Activated B cell treated with CpG ODN at 0.5 μM for 24 hours (primary cell): ENCODE results near the gene RBM20. TPM values are rescaled to one million over a fixed set of nuclear protein-coding genes. Genes with fewer than 3 reads are reported as not detected.

ENCODE experiments used
- ATAC-seq: fragments of 200-7000 bp; cut with Tn5 transposase; one replicate; pipeline ENCODE4 v1.10.0; 2021; ENCODE audit warnings: low read depth, mild to moderate bottlenecking, moderate library complexity
- CTCF ChIA-PET: fragments of 350-600 bp; sonication (Branson Sonifier 250); formaldehyde crosslinking; loops from one replicate; lab custom pipeline; 2021; ENCODE audit warnings: antibody characterized with exemption; lab: Charles Lee
- POLR2A ChIA-PET: fragments of 350-600 bp; sonication (Branson Sonifier 250); formaldehyde crosslinking; loops from one replicate; lab custom pipeline; 2021; ENCODE audit warnings: antibody characterized with exemption; lab: Charles Lee
- DNase-seq: peaks from one replicate; pipeline ENCODE4 v3.0.0; 2022
- H3K27ac Mint-ChIP-seq: one replicate; pipeline ENCODE4 v1.8.0; 2020; ENCODE audit warnings: mixed read lengths
- H3K27me3 Mint-ChIP-seq: one replicate; pipeline ENCODE4 v1.8.0; 2021; ENCODE audit warnings: mixed read lengths
- H3K36me3 Mint-ChIP-seq: one replicate; pipeline ENCODE4 v1.8.0; 2021; ENCODE audit warnings: low read depth, mixed read lengths
- H3K4me1 Mint-ChIP-seq: one replicate; pipeline ENCODE4 v1.8.0; 2021; ENCODE audit warnings: mixed read lengths
- H3K4me3 Mint-ChIP-seq: one replicate; pipeline ENCODE4 v1.8.0; 2020; ENCODE audit warnings: mild to moderate bottlenecking, mixed read lengths
- H3K9me3 Mint-ChIP-seq: one replicate; pipeline ENCODE4 v1.8.0; 2020; ENCODE audit warnings: mixed read lengths
- intact Hi-C: fragments of 100-400 bp; cut with micrococcal nuclease; formaldehyde crosslinking; loops from one replicate; pipeline ENCODE4 v1.15.1; 2024
- total RNA-seq: library from RNA; stranded (reverse); gene quantifications from 2 replicates; pipeline ENCODE4 v1.2.3, GENCODE V29; 2022
- TF ChIP-seq, protein P1 (sequence below): fragments of 200-600 bp; IDR thresholded peaks from one replicate; pipeline ENCODE4 v1.8.0; 2022; ENCODE audit warnings: antibody characterized with exemption, mild to moderate bottlenecking

RBM20 gene
- total RNA-seq, 1 donor from 2014 or later: 0.02 TPM

GRCh38 chr10:110687400-110687799 lies 43.3 kb downstream of the RBM20 start:
- ChIA-PET CTCF (no interaction called here), POLR2A (no interaction called here)
- DNase-seq: no peak
- Mint-ChIP-seq H3K9me3 (no peaks in the 10 kb centered on the region), H3K36me3 (no peaks in the 10 kb centered on the region), H3K4me3 (no peak overlapping the region), H3K27ac (no peak overlapping the region), H3K27me3 (peaks cover 22% of the 10 kb centered on the region), H3K4me1 (no peaks in the 10 kb centered on the region)
- no peak for ATAC-seq
- TF ChIP-seq, protein P1, sequence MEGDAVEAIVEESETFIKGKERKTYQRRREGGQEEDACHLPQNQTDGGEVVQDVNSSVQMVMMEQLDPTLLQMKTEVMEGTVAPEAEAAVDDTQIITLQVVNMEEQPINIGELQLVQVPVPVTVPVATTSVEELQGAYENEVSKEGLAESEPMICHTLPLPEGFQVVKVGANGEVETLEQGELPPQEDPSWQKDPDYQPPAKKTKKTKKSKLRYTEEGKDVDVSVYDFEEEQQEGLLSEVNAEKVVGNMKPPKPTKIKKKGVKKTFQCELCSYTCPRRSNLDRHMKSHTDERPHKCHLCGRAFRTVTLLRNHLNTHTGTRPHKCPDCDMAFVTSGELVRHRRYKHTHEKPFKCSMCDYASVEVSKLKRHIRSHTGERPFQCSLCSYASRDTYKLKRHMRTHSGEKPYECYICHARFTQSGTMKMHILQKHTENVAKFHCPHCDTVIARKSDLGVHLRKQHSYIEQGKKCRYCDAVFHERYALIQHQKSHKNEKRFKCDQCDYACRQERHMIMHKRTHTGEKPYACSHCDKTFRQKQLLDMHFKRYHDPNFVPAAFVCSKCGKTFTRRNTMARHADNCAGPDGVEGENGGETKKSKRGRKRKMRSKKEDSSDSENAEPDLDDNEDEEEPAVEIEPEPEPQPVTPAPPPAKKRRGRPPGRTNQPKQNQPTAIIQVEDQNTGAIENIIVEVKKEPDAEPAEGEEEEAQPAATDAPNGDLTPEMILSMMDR: no peak
- intact Hi-C loops: no loop called here

- Mint-ChIP-seq H3K27me3 (peaks cover 25% of the 10 kb centered on the region), H3K4me3 (no peak overlapping the region), H3K36me3 (no peaks in the 10 kb centered on the region), H3K4me1 (no peaks in the 10 kb centered on the region), H3K9me3 (no peaks in the 10 kb centered on the region), H3K27ac (no peak overlapping the region)
- ATAC-seq: no peak
- TF ChIP-seq, protein P1: no peak
- intact Hi-C loops: no loop called here
- ChIA-PET CTCF (no interaction called here), POLR2A (no interaction called here)
- no peak for DNase-seq
Measured at GRCh38 chr10:110691139-110691538, 47.0 kb downstream of the RBM20 start.

DNA sequence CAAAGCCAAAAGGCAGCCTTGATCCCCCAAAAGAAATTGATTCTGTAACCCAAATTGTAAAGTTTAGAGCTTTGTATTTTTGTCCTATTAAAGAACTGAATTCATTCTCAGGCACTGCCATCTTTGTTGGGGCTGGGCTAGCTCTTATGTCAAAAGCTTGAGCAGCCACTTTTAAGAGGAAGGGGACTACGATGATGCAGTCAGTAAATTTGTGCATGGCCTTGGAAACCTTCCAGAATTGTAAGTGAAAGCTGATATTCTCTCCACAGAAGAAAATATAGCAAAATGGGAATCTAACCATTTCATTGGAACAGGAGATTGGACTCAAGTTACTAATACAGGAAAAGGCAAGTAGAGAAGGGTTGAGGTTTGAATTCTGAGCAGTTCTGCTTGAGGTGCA lies 50.1 kb downstream of the RBM20 start:
- ChIA-PET CTCF (no interaction called here), POLR2A (no interaction called here)
- TF ChIP-seq, protein P1: no peak
- Mint-ChIP-seq H3K27ac (no peak overlapping the region), H3K4me1 (no peaks in the 10 kb centered on the region), H3K27me3 (peaks cover 33% of the 10 kb centered on the region), H3K4me3 (no peak overlapping the region), H3K9me3 (no peaks in the 10 kb centered on the region), H3K36me3 (no peaks in the 10 kb centered on the region)
- DNase-seq (no peak), ATAC-seq (no peak)
- intact Hi-C loops: no loop called here

GRCh38 chr10:110694820-110695538 lies 50.8 kb downstream of the RBM20 start:
- H3K27me3 Mint-ChIP-seq: peaks cover 30% of the 10 kb centered on the region
- no peak overlapping the region for H3K4me3 Mint-ChIP-seq
- intact Hi-C loops: no loop called here
- DNase-seq: no peak
- H3K36me3 Mint-ChIP-seq: no peaks in the 10 kb centered on the region
- no peaks in the 10 kb centered on the region for H3K4me1 Mint-ChIP-seq
- TF ChIP-seq, protein P1: no peak
- H3K9me3 Mint-ChIP-seq: no peaks in the 10 kb centered on the region
- H3K27ac Mint-ChIP-seq: no peak overlapping the region
- ChIA-PET CTCF (no interaction called here), POLR2A (no interaction called here)
- no peak for ATAC-seq

DNA sequence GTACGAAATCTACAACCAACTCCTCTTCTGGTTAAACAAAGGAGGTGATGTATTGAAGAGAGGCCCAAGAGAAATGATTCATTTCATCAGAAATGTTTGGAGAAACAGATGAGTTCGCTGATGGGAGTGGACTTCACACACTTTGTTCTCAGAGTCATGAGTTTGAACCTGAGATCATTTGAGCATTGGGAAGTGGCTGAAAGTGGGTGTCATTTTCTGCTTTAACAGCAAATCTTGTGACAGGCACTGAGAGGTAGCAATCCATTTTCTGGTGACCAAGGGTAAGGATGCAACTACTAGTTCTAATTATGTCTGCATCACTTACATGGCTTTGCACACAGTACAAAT lies 51.4 kb downstream of the RBM20 start:
- H3K4me3 Mint-ChIP-seq: no peak overlapping the region
- H3K9me3 Mint-ChIP-seq: no peaks in the 10 kb centered on the region
- peaks cover 29% of the 10 kb centered on the region for H3K27me3 Mint-ChIP-seq
- TF ChIP-seq, protein P1: no peak
- ATAC-seq (no peak), DNase-seq (no peak)
- CTCF ChIA-PET: no interaction called here
- H3K4me1 Mint-ChIP-seq: no peaks in the 10 kb centered on the region
- POLR2A ChIA-PET: no interaction called here
- no peaks in the 10 kb centered on the region for H3K36me3 Mint-ChIP-seq
- intact Hi-C loops: no loop called here
- no peak overlapping the region for H3K27ac Mint-ChIP-seq
